GM18502 (cell line): ENCODE results near the gene RBM6.
"Not testable (repeated sequence)": the region's sequence is repeated elsewhere in the genome, so short reads cannot be mapped to it uniquely, and the experiment has no call there.

ENCODE experiments used
- ATAC-seq: cut with Tn5 transposase; IDR thresholded peaks from one replicate; pipeline ENCODE4 v1.9.1; 2021; ENCODE audit warnings: mild to moderate bottlenecking; ENCODE audit not compliant: unreplicated experiment, poor library complexity

Gene RBM6

DNA sequence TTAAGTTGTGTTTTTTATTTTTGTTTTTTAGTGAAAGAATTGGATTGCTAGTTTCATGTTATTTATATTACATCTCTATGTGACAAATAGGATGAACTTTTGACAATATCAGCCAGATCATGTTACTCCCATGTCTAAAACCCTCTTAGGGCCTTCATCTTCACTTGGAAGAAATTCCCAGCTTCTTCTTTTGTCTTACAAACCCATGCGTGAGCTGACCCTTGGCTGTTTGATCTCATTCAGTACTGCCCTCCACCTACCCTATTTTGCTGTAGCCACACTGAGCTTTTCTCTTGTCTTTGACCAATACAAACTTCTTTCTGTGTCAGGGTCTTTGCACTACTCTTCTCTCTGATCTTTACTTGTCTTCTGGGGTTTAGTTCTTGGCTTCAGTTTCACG, 37.0 kb downstream of the RBM6 start:
- ATAC-seq = no peak

- ATAC-seq = no peak
Measured at GRCh38 chr3:49984394-49984793, 44.4 kb downstream of the RBM6 start.

DNA sequence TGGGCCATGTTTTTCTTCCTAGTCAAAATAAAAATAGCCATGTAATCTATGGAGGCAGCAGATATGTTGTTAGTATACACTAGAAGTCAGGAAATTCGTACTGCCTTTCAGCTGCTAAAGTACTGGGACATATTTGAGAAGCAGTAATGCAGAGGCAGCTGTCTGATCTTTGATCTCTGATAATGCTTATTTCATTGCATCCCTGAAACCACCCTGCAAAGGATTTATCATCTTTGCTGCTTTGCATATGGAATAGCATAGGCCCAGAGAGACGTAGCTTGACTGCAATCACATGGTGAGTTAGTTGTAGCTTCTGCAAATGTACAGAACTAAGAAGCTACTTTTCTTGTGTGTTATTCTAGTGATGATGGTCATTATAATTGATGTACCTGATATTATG, 52.4 kb downstream of the RBM6 start:
- no peak for ATAC-seq

- no peak for ATAC-seq
Measured at GRCh38 chr3:49994476-49994875, 54.5 kb downstream of the RBM6 start.

DNA sequence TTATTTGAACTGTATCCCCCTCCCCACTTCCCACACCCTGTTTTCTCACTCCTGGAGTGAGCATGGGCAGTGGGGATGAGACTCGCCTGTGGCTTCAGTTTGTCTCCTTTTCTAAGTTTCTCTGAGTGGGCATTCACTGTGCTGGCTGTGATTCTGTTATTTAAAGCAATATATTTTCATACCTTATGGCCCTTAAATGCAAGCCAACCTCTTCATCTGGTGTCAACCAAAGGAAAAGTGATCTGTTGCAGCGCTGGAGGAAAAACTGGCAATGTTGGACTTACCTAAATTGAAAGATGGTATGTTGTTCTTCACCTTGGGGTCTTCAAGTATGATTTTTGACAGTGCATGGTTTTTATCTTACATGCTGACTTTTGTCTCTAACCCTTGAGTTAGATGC, 56.1 kb downstream of the RBM6 start:
- ATAC-seq = no peak

DNA sequence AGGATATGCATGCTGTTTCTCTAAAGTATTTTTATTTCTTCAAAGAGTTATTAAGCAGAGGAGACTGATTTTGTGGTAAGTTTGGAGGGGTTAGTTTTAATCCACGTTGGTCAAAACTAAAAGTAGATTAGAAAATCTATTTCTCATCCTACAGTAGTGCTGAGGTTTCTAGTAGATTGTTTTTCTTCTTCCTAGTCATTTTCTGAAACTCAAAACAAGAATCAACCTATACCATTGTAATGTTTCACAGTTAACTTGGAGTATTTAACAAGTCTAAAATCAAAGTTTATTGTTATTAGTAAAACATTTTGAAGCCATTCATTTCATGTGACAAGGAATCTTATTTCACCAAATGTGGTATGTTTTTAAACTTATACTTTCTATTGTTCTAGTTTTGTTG, 57.9 kb downstream of the RBM6 start:
- no peak for ATAC-seq

GRCh38 chr3:49998326-49998725, 58.4 kb downstream of the RBM6 start:
- no peak for ATAC-seq

DNA sequence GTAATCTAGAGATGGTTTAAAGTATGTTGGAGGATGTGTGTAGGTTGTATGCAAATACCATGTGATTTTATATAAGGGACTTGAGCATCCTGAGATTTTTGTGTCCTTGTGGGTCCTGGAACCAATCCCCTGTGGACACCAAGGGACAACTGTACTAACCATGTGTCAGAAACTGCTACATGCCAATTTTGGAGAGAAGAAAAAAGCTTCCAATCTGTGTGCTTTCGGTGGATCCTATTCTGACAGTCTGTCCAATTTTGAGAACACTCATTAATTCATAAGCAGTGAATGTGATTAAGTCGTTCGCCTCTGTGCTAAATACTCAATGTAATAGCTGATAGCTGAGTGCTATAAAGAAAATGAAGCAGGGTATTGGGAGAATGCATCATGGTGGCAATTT, 61.6 kb downstream of the RBM6 start:
- no peak for ATAC-seq

DNA sequence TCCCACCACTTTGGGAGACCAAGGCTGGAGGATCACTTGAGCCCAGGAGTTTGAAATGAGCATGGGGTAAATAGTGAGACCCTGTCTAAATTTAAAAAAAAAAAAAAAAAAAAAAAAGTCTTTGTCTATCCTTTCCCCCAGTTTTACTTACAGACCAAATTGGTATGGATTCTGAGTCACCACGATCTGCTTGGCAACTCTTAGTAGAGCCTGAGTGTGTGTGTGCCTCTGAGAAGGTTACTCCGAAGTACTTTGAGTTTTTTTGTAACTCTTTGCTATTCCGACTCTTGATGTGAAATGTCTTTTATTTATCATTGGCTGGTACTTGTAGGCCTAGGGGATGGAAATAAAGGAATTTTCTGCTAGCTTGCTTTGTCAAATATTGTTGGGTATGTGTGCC, 63.3 kb downstream of the RBM6 start:
- no peak for ATAC-seq

DNA sequence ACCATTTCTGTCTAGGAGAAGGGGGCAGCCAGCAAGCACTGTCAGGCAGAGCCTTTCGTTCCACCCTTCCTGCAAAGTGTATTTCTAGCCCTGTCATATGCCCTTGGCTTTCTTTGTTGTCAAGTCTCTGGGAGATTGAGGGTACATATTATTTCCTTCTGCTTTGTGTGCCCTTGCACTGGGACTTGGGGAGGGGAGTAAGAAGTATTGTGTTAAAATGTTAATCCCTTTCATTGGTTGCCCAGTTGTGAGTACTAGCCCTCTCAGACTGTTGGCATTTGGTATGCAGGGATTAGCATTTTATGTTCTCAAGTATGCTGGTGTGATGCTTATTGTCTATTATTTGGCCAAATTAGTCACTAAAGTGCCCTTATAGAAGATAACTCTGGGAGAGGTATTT, 63.9 kb downstream of the RBM6 start:
- ATAC-seq = no peak

DNA sequence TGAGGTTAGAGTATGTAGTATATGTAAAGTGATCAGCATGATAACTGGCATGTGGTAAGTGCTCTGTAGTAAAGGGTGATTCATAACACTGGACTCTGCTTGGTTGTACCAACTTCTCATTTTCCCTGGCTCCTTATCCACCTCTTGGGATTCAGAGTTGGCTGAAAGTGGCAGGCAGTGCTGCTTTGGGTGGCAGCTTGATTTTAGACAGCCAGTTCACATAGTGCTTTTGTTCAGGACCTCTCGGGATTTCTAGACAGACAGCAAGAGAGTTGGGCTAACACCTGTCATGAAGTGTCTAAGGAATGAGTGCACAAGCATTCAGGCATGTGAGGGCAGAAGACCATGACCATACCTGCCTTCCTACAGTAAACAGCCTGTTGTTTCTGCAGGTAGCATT, 69.0 kb downstream of the RBM6 start:
- no peak for ATAC-seq

GRCh38 chr3:50010959-50011358, 71.0 kb downstream of the RBM6 start:
- ATAC-seq = no peak

DNA sequence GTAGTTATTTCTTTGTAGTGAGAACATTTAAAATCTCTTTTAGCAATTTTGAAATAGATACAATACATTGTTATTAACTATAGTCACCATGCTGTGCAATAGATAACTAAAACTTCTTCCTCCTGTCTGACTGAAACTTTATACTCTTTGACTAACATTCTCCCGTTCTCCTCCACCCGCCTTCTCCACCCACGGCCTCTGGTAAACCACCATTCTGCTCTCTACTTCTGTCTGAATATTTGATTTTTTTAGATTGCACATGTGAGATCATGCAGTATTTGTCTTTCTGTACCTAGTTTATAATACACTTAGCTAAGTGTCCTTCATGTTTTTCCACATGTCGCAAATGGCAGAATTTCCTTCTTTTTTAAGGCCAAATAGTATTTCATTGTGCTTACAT, 76.0 kb downstream of the RBM6 start:
- ATAC-seq = no peak

- ATAC-seq = no peak
Measured at GRCh38 chr3:50028346-50028745, 88.4 kb downstream of the RBM6 start.

DNA sequence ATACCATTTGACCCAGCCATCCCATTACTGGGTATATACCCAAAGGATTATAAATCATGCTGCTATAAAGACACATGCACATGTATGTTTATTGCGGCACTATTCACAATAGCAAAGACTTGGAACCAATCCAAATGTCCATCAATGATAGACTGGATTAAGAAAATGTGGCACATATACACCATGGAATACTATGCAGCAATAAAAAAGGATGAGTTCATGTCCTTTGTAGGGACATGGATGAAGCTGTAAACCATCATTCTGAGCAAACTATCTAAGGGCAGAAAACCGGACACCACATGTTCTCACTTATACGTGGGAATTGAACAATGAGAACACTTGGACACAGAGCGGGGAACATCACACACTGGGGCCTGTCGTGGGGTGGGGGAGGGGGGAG, 91.3 kb downstream of the RBM6 start:
- ATAC-seq = not testable (repeated sequence)

- no peak for ATAC-seq
Measured at GRCh38 chr3:50044976-50045375, 105.0 kb downstream of the RBM6 start.

DNA sequence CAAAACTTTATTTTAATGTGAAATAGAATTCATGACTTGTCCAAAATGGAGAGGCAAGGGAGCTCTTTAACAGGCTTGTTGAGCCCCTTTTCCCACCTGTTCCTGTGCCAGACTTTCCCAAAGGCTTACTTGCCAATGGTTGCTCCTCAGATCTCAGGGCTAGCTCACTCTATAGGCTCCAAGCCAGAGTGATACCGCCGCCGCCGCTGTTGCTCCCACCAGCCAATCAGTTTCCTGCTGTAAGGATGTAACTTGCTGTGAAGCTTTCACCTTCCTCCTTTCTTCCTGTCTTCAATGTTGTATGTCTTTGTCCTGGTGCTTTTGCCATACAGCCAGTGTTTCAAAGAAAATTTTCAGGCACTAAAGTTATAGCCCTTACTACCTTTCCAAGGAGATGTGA, 107.5 kb downstream of the RBM6 start:
- ATAC-seq = no peak

GRCh38 chr3:50050361-50050760, 110.4 kb downstream of the RBM6 start:
- no peak for ATAC-seq

DNA sequence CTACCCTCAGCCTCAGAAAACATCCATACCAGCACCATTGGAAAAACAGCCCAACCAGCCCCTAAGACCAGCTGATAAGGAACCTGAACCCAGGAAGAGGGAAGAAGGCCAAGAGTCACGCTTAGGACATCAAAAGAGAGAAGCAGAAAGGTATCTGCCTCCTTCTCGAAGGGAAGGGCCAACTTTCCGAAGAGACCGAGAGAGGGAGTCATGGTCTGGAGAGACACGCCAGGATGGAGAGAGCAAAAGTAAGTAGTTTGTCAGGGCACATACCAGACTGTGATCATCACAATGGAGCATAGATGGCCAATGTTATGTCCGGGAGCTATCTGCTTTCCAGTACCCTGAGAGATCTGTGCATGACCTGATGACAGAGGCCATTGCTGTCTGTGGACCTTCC, 117.8 kb downstream of the RBM6 start:
- ATAC-seq = no peak

DNA sequence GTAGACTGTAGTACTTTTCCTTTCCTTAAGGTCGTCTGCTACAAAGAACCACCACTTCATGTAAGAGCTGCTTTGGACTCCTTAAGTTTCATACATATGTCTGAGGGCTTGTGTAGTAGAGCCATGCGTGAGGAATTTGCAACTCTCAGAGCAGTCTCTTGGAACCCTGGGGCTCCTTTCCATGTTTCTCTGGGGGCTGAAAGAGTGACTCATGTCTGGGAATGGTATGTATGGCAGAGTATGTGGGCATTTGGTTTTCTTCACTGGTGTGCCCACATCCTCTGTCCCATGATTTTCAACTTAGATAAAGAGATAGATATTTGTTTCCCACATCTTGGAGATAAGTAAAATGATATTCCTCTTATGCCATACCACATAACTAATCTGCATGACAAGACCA, 128.2 kb downstream of the RBM6 start:
- no peak for ATAC-seq

GRCh38 chr3:50078091-50078490, 138.1 kb downstream of the RBM6 start:
- ATAC-seq = no peak

GRCh38 chr3:50078622-50079021, 138.7 kb downstream of the RBM6 start:
- no peak for ATAC-seq

- ATAC-seq = not testable (repeated sequence)
Measured at GRCh38 chr3:50084951-50085350, 145.0 kb downstream of the RBM6 start.
